ENCODE measurements around the gene CTR9. TPM values are rescaled to one million over a fixed set of nuclear protein-coding genes. Genes with fewer than 3 reads are reported as not detected.

CTR9 gene
- total and polyA plus RNA-seq, 9 of the 15 experiments (the other 6 are each of a cell fraction or from before 2014, with no cell fraction given), result 25.4 to 79.3 (median 47.3) TPM

DNA sequence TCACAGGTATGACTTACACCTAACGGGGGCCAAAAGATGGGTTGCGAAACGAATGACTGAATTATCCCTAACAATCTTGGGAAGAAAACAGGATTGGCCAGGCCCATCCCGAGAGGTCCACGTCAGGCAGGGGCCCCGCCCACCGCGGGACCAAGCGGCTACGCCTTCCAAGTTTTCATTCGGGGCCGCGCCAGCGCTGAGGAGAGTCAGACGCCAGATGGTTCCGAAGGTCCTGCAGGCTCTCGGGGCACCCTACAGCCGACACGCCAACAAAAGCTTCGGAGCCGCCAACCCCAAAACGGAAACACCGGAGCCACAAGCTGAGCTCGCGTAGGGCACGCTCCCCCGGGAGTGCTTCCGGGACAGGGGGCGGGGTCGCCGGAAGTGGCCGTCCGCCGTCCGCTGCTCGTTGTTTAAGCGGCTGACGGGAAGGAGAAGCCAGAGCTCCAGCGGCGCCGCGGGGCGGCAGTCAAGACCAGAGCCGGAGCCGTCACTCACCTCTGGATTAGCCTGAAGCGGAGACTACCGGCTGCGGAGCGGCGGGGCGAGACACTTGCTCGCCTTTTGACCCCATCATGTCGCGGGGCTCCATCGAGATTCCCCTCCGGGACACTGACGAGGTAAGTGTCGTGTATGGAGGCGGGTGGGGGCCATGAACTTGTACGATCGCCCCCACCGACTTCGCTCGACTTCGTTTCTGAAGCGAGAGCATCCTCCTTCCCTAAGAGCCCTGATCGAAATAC, at the start of gene CTR9 (continued):
- peak; percentile 66; the same call in 1 of the 2 replicates for TF ChIP-seq ZNF407 (IDR thresholded peaks at IDR 0.05; ENCODE audit: low read depth)
- TF ChIP-seq, protein P1, sequence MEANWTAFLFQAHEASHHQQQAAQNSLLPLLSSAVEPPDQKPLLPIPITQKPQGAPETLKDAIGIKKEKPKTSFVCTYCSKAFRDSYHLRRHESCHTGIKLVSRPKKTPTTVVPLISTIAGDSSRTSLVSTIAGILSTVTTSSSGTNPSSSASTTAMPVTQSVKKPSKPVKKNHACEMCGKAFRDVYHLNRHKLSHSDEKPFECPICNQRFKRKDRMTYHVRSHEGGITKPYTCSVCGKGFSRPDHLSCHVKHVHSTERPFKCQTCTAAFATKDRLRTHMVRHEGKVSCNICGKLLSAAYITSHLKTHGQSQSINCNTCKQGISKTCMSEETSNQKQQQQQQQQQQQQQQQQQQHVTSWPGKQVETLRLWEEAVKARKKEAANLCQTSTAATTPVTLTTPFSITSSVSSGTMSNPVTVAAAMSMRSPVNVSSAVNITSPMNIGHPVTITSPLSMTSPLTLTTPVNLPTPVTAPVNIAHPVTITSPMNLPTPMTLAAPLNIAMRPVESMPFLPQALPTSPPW (CRISPR knock-in tag; IDR thresholded peaks at IDR 0.05), result peak; percentile 83
- TF ChIP-seq, protein P2, sequence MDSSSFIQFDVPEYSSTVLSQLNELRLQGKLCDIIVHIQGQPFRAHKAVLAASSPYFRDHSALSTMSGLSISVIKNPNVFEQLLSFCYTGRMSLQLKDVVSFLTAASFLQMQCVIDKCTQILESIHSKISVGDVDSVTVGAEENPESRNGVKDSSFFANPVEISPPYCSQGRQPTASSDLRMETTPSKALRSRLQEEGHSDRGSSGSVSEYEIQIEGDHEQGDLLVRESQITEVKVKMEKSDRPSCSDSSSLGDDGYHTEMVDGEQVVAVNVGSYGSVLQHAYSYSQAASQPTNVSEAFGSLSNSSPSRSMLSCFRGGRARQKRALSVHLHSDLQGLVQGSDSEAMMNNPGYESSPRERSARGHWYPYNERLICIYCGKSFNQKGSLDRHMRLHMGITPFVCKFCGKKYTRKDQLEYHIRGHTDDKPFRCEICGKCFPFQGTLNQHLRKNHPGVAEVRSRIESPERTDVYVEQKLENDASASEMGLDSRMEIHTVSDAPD (CRISPR knock-in tag; IDR thresholded peaks at IDR 0.05), result no peak
- TF ChIP-seq SIRT6 (IDR thresholded peaks at IDR 0.05; ENCODE audit: low read depth, low read length), result no peak
- TF ChIP-seq KAT7 (CRISPR knock-in tag; IDR thresholded peaks at IDR 0.05; ENCODE audit: borderline replicate concordance), result peak; percentile 83; the same call in 1 of the 2 replicates
- peak in 2 of 3 experiments; percentile 69 for TF ChIP-seq YY1 (IDR thresholded peaks at IDR 0.05; ENCODE audit: borderline replicate concordance in 1 of 3, control insufficient read depth in 1 of 3, extremely low read depth in 1 of 3, insufficient read depth in 3 of 3, insufficient read length in 1 of 3, insufficient replicate concordance in 2 of 3, low read depth in 1 of 3, low read length in 2 of 3)
- TF ChIP-seq NR3C1 (CRISPR knock-in tag; IDR thresholded peaks at IDR 0.05), result no peak
- TF ChIP-seq TEAD4 (IDR thresholded peaks at IDR 0.05; ENCODE audit: low read length), result no peak
- TF ChIP-seq TEAD4 (CRISPR knock-in tag; IDR thresholded peaks at IDR 0.05; ENCODE audit: borderline replicate concordance), result no peak
- TF ChIP-seq IFI16 (CRISPR knock-in tag; IDR thresholded peaks at IDR 0.05), result no peak
- peak; percentile 74 for TF ChIP-seq DIDO1 (tag; IDR thresholded peaks at IDR 0.05; ENCODE audit: low read depth)
- TF ChIP-seq ZNF561 (CRISPR knock-in tag; conservative IDR thresholded peaks at IDR 0.05), result no peak
- peak; percentile 53 for TF ChIP-seq USF1 (CRISPR knock-in tag; IDR thresholded peaks at IDR 0.05)
